WERI-Rb-1 (cell line): ENCODE measurements around the gene MYBL2.
A peak's percentile ranks its signal among the peaks of the same experiment; 100 is the strongest.

ENCODE experiments used
- DNase-seq: peaks from one replicate; pipeline ENCODE4 v3.0.0-alpha.2; 2020
- H3K27ac ChIP-seq: fragments of 250-450 bp; sonication (Bioruptor Pico); 2 replicates; pipeline ENCODE4 v1.5.1; 2020; ENCODE audit warnings: mild to moderate bottlenecking, moderate library complexity
- H3K27me3 ChIP-seq: fragments of 250-450 bp; sonication (Bioruptor Pico); 2 replicates; pipeline ENCODE4 v1.5.1; 2021; ENCODE audit warnings: mild to moderate bottlenecking, low read depth, moderate library complexity; ENCODE audit not compliant: insufficient read depth, severe bottlenecking
- H3K36me3 ChIP-seq: fragments of 250-450 bp; sonication (Bioruptor Pico); 2 replicates; pipeline ENCODE4 v1.5.1; 2020; ENCODE audit warnings: mild to moderate bottlenecking, moderate library complexity
- H3K4me3 ChIP-seq: 2 replicates; pipeline ENCODE4 v1.5.1; 2011; ENCODE audit warnings: low read depth, mild to moderate bottlenecking, control low read depth, low read length
- H3K9me3 ChIP-seq: fragments of 250-450 bp; sonication (Bioruptor Pico); 2 replicates; pipeline ENCODE4 v1.5.1; 2021; ENCODE audit warnings: mild to moderate bottlenecking, moderate library complexity; ENCODE audit not compliant: severe bottlenecking
- TF ChIP-seq, protein P1 (sequence below): IDR thresholded peaks from 2 replicates; pipeline ENCODE4 v1.5.1; 2011; ENCODE audit warnings: low read depth, mild to moderate bottlenecking, control low read depth, inconsistent platforms, low read length

Gene MYBL2

GRCh38 chr20:43680981-43681380 lies 14.1 kb downstream of the MYBL2 start:
- Histone ChIP-seq H3K27ac (no peak overlapping the region), H3K9me3 (no peaks in the 10 kb centered on the region), H3K27me3 (no peaks in the 10 kb centered on the region), H3K36me3 (peaks cover 69% of the 10 kb centered on the region), H3K4me3 (no peak overlapping the region)
- TF ChIP-seq, protein P1, sequence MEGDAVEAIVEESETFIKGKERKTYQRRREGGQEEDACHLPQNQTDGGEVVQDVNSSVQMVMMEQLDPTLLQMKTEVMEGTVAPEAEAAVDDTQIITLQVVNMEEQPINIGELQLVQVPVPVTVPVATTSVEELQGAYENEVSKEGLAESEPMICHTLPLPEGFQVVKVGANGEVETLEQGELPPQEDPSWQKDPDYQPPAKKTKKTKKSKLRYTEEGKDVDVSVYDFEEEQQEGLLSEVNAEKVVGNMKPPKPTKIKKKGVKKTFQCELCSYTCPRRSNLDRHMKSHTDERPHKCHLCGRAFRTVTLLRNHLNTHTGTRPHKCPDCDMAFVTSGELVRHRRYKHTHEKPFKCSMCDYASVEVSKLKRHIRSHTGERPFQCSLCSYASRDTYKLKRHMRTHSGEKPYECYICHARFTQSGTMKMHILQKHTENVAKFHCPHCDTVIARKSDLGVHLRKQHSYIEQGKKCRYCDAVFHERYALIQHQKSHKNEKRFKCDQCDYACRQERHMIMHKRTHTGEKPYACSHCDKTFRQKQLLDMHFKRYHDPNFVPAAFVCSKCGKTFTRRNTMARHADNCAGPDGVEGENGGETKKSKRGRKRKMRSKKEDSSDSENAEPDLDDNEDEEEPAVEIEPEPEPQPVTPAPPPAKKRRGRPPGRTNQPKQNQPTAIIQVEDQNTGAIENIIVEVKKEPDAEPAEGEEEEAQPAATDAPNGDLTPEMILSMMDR, result no peak
- no peak for DNase-seq

DNA sequence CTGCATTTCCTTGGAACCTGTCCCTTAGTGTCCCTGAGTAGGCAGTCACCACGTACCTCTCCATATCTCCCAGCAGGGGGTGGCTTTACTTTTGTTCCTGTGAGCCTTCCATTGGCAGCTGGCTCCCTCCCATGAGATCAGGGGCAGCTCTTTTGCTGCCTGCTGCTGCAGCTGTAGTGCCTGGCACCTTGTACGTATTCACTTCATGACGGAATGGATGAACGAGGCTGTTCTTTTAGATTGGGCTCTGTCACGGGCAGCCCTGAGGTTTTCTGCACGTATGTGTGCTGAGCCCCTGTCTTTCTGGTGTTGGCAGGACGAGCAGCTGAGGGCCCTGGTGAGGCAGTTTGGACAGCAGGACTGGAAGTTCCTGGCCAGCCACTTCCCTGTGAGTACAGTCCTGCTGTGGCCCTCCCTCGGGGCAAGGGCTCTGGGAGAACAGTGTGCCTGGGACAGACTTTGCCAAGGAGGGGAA lies 14.6 kb downstream of the MYBL2 start:
- DNase-seq, result peak; percentile 30
- TF ChIP-seq, protein P1, result 0 out of 2 replicates have a peak, but pooled peaks have one; percentile 11
- Histone ChIP-seq H3K4me3 (no peak overlapping the region), H3K27ac (no peak overlapping the region), H3K9me3 (no peaks in the 10 kb centered on the region), H3K36me3 (peaks cover 68% of the 10 kb centered on the region), H3K27me3 (no peaks in the 10 kb centered on the region)

DNA sequence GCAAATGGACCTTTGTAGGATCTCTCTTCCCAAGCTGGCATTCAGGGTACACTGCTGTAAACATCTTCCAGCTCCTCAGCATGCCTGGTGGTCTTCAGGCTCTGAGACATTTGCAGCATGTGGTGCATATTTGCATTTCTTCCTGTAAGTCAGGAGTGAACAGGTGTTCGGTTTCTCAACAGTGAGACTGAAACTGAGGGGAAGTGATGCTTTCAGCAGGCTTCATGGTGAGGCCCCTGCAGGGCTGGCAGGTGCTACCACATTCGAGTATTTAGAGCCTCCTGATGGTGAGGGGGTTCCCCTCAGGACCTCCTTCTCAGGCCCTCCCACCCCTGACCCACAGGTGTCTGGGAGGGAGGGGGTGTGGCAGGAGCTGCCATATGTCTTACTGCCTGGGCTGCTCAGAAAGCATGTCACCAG lies 15.1 kb downstream of the MYBL2 start:
- Histone ChIP-seq H3K27me3 (no peaks in the 10 kb centered on the region), H3K9me3 (no peaks in the 10 kb centered on the region), H3K36me3 (peaks cover 68% of the 10 kb centered on the region), H3K4me3 (no peak overlapping the region), H3K27ac (no peak overlapping the region)
- TF ChIP-seq, protein P1, result no peak
- DNase-seq, result no peak

- Histone ChIP-seq H3K27me3 (no peaks in the 10 kb centered on the region), H3K9me3 (no peaks in the 10 kb centered on the region), H3K36me3 (peaks cover 69% of the 10 kb centered on the region), H3K4me3 (no peak overlapping the region), H3K27ac (no peak overlapping the region)
- TF ChIP-seq, protein P1, result no peak
- no peak for DNase-seq
Measured at GRCh38 chr20:43682446-43682845, 15.5 kb downstream of the MYBL2 start.

GRCh38 chr20:43686820-43687219 lies 19.9 kb downstream of the MYBL2 start:
- no peak for DNase-seq
- Histone ChIP-seq H3K4me3 (no peak overlapping the region), H3K9me3 (no peaks in the 10 kb centered on the region), H3K27ac (no peak overlapping the region), H3K27me3 (no peaks in the 10 kb centered on the region), H3K36me3 (peaks cover 74% of the 10 kb centered on the region)
- TF ChIP-seq, protein P1, result no peak

GRCh38 chr20:43689165-43689564 lies 22.3 kb downstream of the MYBL2 start:
- Histone ChIP-seq H3K27ac (no peak overlapping the region), H3K9me3 (no peaks in the 10 kb centered on the region), H3K27me3 (no peaks in the 10 kb centered on the region), H3K36me3 (peaks cover 73% of the 10 kb centered on the region), H3K4me3 (no peak overlapping the region)
- TF ChIP-seq, protein P1, result no peak
- no peak for DNase-seq
